ENCODE measurements around the gene BBS2. TPM values are rescaled to one million over a fixed set of nuclear protein-coding genes. Genes with fewer than 3 reads are reported as not detected.

BBS2 gene, protein sequence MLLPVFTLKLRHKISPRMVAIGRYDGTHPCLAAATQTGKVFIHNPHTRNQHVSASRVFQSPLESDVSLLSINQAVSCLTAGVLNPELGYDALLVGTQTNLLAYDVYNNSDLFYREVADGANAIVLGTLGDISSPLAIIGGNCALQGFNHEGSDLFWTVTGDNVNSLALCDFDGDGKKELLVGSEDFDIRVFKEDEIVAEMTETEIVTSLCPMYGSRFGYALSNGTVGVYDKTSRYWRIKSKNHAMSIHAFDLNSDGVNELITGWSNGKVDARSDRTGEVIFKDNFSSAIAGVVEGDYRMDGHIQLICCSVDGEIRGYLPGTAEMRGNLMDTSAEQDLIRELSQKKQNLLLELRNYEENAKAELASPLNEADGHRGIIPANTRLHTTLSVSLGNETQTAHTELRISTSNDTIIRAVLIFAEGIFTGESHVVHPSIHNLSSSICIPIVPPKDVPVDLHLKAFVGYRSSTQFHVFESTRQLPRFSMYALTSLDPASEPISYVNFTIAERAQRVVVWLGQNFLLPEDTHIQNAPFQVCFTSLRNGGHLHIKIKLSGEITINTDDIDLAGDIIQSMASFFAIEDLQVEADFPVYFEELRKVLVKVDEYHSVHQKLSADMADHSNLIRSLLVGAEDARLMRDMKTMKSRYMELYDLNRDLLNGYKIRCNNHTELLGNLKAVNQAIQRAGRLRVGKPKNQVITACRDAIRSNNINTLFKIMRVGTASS
- polyA plus RNA-seq (2012; ENCODE audit: insufficient read length, low read depth), result 13.3 TPM

- 0 out of 2 replicates have a peak, but pooled peaks have one; percentile 6 for TF ChIP-seq SIN3A (IDR thresholded peaks at IDR 0.05; ENCODE audit: borderline replicate concordance, insufficient read depth, low read length)
- peak; percentile 93 for TF ChIP-seq POLR2AphosphoS5 (IDR thresholded peaks at IDR 0.05; ENCODE audit: low read depth, low read length)
- TF ChIP-seq FOXP2 (optimal IDR thresholded peaks at IDR 0.05; ENCODE audit: borderline replicate concordance, extremely low read depth, extremely low read length, insufficient read depth), result no peak
- TF ChIP-seq REST (IDR thresholded peaks at IDR 0.05; ENCODE audit: insufficient read depth in 1 of 2, low read depth in 2 of 2, low read length in 2 of 2), result no peak
- peak; percentile 28; the same call in 1 of the 2 replicates for TF ChIP-seq TAF1 (IDR thresholded peaks at IDR 0.05; ENCODE audit: borderline replicate concordance, insufficient read depth, low read length)
Observed at GRCh38 chr16:56519459-56520250, at the start of gene BBS2. Gene BBS2, minus strand, starts transcription at chr16:56520024. Its CDS starts 162 bp downstream, at chr16:56519862.

DNA sequence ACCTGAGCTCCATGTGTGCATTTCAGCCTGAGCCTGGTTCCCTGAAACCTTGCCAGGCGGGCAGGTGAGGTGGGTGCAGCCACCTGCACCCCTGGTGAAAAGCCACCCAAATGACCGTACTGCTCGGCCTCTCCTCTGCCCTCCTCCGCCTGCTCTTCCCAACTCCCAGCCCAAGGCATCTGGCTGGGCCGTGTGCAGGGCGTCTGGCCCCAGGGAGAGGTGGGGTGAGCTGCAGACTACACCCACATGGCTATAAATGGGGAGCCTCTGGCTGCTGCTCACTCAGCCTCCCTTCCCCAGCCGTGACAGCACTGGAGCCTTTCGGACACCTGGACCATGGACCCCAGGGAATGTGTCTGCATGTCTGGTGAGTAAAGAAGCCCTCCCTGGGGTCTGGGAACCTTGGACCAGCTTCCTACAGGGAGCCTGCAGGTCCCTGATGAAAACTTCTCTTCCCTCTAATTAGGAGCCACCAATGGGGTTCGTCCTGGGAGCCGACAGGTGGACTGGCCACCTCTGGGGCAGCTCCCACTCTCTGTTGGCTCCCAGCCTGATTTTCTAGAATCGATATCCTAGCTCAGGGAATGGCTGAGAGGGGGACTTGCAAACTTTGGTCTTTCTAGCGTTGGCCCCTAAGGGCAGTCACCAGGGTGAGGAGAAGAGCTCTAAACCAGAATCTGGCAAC, 45.1 kb upstream of the BBS2 start, which contains the start of gene MT4:
Gene MT4, plus strand, starts transcription at position 281 of the 685 bp plus-strand sequence. Its CDS starts 56 bp downstream, at position 337.
- TF ChIP-seq POLR2AphosphoS5 (IDR thresholded peaks at IDR 0.05; ENCODE audit: low read depth, low read length) (no peak), TAF1 (IDR thresholded peaks at IDR 0.05; ENCODE audit: borderline replicate concordance, insufficient read depth, low read length) (no peak), SIN3A (IDR thresholded peaks at IDR 0.05; ENCODE audit: borderline replicate concordance, insufficient read depth, low read length) (no peak), REST (IDR thresholded peaks at IDR 0.05; ENCODE audit: insufficient read depth in 1 of 2, low read depth in 2 of 2, low read length in 2 of 2) (no peak), FOXP2 (optimal IDR thresholded peaks at IDR 0.05; ENCODE audit: borderline replicate concordance, extremely low read depth, extremely low read length, insufficient read depth) (no peak)

DNA sequence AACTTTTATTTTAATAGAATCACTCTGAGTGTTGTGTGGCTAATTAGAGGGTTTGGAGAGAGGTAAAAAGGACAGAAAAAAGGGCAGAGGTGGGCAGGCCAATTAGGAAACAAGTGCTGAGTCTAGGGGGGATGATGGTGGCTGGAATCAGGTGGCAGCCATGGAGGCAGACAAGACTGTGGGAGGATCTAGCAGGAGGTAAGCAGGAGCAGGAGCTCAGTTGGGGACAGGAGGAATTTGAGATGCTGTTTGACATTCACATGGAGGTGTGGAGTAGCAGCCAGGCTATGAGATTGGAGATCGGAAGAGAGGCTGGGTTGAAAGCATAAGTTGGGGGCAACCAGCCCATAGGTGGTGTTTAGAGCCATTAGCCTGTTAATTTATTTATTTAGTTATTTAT, 41.3 kb upstream of the BBS2 start:
- TF ChIP-seq REST (IDR thresholded peaks at IDR 0.05; ENCODE audit: insufficient read depth in 1 of 2, low read depth in 2 of 2, low read length in 2 of 2) (no peak), SIN3A (IDR thresholded peaks at IDR 0.05; ENCODE audit: borderline replicate concordance, insufficient read depth, low read length) (no peak), TAF1 (IDR thresholded peaks at IDR 0.05; ENCODE audit: borderline replicate concordance, insufficient read depth, low read length) (no peak), FOXP2 (optimal IDR thresholded peaks at IDR 0.05; ENCODE audit: borderline replicate concordance, extremely low read depth, extremely low read length, insufficient read depth) (no peak), POLR2AphosphoS5 (IDR thresholded peaks at IDR 0.05; ENCODE audit: low read depth, low read length) (no peak)

DNA sequence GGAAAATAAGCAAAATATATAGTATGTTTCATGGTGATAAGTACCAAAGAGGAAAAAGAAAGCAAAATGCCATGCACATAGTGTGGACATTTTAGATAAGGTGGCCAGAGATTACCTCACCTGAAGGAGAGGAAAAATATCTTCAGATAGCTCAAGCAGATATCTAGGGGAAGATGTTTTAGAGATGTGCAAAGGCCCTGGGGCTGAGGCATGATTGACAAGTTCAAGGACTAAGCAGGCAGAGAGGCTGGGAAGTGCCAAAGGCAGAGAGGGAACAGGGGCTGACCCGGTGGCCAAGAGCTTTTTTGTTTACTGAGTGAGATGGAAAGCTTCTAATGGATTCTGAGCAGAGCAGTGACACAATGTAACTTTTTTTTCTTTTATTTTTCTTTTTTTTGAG, 40.6 kb upstream of the BBS2 start:
- TF ChIP-seq SIN3A (IDR thresholded peaks at IDR 0.05; ENCODE audit: borderline replicate concordance, insufficient read depth, low read length) (no peak), POLR2AphosphoS5 (IDR thresholded peaks at IDR 0.05; ENCODE audit: low read depth, low read length) (no peak), TAF1 (IDR thresholded peaks at IDR 0.05; ENCODE audit: borderline replicate concordance, insufficient read depth, low read length) (no peak), REST (IDR thresholded peaks at IDR 0.05; ENCODE audit: insufficient read depth in 1 of 2, low read depth in 2 of 2, low read length in 2 of 2) (no peak)
